ENCODE results near the gene EZR.

DNA sequence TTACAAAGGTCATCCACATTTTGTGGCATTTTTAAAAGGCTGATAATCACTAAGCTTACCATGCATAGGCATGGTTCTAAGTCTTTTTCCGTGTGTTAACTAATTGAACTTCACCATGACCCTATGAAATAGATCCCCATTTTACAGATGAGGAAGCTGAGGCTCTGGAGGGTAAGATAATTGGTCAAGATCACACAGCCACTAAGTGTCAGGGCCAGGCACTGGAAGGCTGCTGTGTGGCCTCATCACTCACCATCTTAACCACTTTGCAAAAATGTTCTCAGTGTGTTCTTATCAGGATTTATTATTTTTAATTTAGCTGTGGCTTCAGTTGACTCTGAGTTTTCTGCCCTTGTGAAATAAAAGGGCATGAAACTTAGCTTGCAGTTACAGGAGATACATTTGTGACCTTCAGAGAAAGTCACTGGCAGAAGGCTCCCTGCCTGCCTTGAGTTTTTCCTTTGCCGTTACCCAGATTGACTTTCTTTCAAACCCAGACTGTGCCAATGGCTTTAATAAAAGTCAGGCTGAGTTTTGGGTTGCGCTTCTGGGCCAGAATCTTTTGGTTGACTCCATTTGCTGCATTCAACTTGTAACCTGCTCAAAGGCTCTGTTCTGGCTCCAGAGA, 82.0 kb downstream of the EZR start:
- TF ChIP-seq CTCF (conservative IDR thresholded peaks at IDR 0.05 in 1 of 2, IDR thresholded peaks at IDR 0.05 in 1 of 2; ENCODE audit: extremely low read depth in 1 of 2, insufficient read depth in 1 of 2, low read depth in 1 of 2, low read length in 2 of 2) (no peak), EZH2 (IDR thresholded peaks at IDR 0.05; ENCODE audit: borderline replicate concordance, low read length) (no peak)
